GM23248 (cell line): ENCODE results near the gene LINGO4.

Experiments
- EZH2 ChIP-seq: fragments of 200-600 bp; sonication (generic); IDR thresholded peaks from 2 replicates; pipeline ENCODE4 v1.6.1; 2018; ENCODE audit warnings: antibody characterized with exemption, mild to moderate bottlenecking; ENCODE audit not compliant: insufficient read depth, poor library complexity, severe bottlenecking
- EZH2phosphoT487 ChIP-seq: fragments of 200-600 bp; sonication (generic); IDR thresholded peaks from 2 replicates; pipeline ENCODE4 v1.6.1; 2018; ENCODE audit warnings: antibody characterized with exemption, moderate library complexity, mild to moderate bottlenecking, low read depth; ENCODE audit not compliant: insufficient read depth

DNA sequence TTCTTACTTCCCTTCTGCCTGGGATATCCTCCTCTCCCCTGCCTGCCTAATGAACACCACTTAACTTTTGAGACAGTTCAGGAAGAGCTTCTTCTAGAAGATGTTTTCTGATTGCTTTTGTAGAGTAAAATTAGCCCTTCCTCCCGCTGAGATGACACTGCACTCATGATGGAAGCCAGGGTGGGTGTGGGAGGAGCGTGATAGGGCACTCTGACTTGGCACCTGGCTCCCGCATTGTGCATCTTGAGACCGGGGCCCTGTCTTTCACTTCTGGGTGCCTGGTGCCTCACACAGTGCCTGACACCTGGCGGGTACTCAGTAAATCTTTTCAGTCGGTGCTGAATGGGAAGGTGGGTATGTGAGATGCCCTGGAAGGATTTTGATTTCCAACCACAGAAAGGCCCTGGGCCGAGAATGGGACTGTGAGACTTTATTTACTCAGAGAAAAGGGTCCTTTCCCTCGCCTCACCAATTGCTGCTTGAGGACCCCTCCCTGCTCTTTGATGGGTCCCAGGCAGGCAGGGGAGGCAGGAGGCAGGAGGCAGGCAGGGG is 41.5 kb upstream of the LINGO4 start:
- no peak for TF ChIP-seq EZH2
- no peak for TF ChIP-seq EZH2phosphoT487
